ENCODE results near the gene ERICH3. TPM values are rescaled to one million over a fixed set of nuclear protein-coding genes. Genes with fewer than 3 reads are reported as not detected.
A peak's percentile ranks its signal among the peaks of the same experiment; 100 is the strongest.

ERICH3 gene
- total RNA-seq (2014; rRNA removed; shearing (Covaris generic); ENCODE audit: low replicate concordance), result not detected in 2 replicates

- no peak for DNase-seq (ENCODE audit: low read depth)
- in situ Hi-C loops (cut with HindIII; ENCODE audit: low pct_unique_long_range_greater_than_20kb, low sequenced_read_pairs), result no loop called here
Observed at GRCh38 chr1:74673351-74674111, at the start of gene ERICH3. Gene ERICH3 (minus strand): TSS chr1:74673792. CDS start chr1:74673519, 273 bp downstream.

- in situ Hi-C loops (cut with HindIII; ENCODE audit: low pct_unique_long_range_greater_than_20kb, low sequenced_read_pairs), result no loop called here
- DNase-seq (ENCODE audit: low read depth), result no peak
Observed at GRCh38 chr1:74717626-74718025, 44.0 kb upstream of the ERICH3 start.

GRCh38 chr1:74716822-74717221 is 43.2 kb upstream of the ERICH3 start:
- no peak for DNase-seq (ENCODE audit: low read depth)
- in situ Hi-C loops (cut with HindIII; ENCODE audit: low pct_unique_long_range_greater_than_20kb, low sequenced_read_pairs), result no loop called here

- in situ Hi-C loops (cut with HindIII; ENCODE audit: low pct_unique_long_range_greater_than_20kb, low sequenced_read_pairs), result no loop called here
- DNase-seq (ENCODE audit: low read depth), result no peak
Observed at GRCh38 chr1:74715806-74716205, 42.2 kb upstream of the ERICH3 start.

GRCh38 chr1:74715236-74715502 is 41.6 kb upstream of the ERICH3 start:
- in situ Hi-C loops (cut with HindIII; ENCODE audit: low pct_unique_long_range_greater_than_20kb, low sequenced_read_pairs), result no loop called here
- DNase-seq (ENCODE audit: low read depth), result no peak

GRCh38 chr1:74714429-74715235 is 41.0 kb upstream of the ERICH3 start:
- DNase-seq (ENCODE audit: low read depth), result no peak
- in situ Hi-C loops (cut with HindIII; ENCODE audit: low pct_unique_long_range_greater_than_20kb, low sequenced_read_pairs), result no loop called here

- DNase-seq (ENCODE audit: low read depth), result no peak
- in situ Hi-C loops (cut with HindIII; ENCODE audit: low pct_unique_long_range_greater_than_20kb, low sequenced_read_pairs), result no loop called here
Observed at GRCh38 chr1:74713849-74714248, 40.3 kb upstream of the ERICH3 start.

- in situ Hi-C loops (cut with HindIII; ENCODE audit: low pct_unique_long_range_greater_than_20kb, low sequenced_read_pairs), result no loop called here
- DNase-seq (ENCODE audit: low read depth), result no peak
Observed at GRCh38 chr1:74712881-74713280, 39.3 kb upstream of the ERICH3 start.

GRCh38 chr1:74703386-74704182 is 30.0 kb upstream of the ERICH3 start:
- in situ Hi-C loops (cut with HindIII; ENCODE audit: low pct_unique_long_range_greater_than_20kb, low sequenced_read_pairs), result no loop called here

GRCh38 chr1:74699331-74699730 is 25.7 kb upstream of the ERICH3 start:
- no peak for DNase-seq (ENCODE audit: low read depth)
- in situ Hi-C loops (cut with HindIII; ENCODE audit: low pct_unique_long_range_greater_than_20kb, low sequenced_read_pairs), result no loop called here

More at GRCh38 chr1:74703386-74704182, 30.0 kb upstream of the ERICH3 start:
- DNase-seq (ENCODE audit: low read depth), result no peak

- no peak for DNase-seq (ENCODE audit: low read depth)
- in situ Hi-C loops (cut with HindIII; ENCODE audit: low pct_unique_long_range_greater_than_20kb, low sequenced_read_pairs), result no loop called here
Observed at GRCh38 chr1:74697832-74698231, 24.2 kb upstream of the ERICH3 start.

- in situ Hi-C loops (cut with HindIII; ENCODE audit: low pct_unique_long_range_greater_than_20kb, low sequenced_read_pairs), result no loop called here
- peak; percentile 2 for DNase-seq (ENCODE audit: low read depth)
Observed at GRCh38 chr1:74693473-74693872, 19.9 kb upstream of the ERICH3 start.

- no peak for DNase-seq (ENCODE audit: low read depth)
- in situ Hi-C loops (cut with HindIII; ENCODE audit: low pct_unique_long_range_greater_than_20kb, low sequenced_read_pairs), result no loop called here
Observed at GRCh38 chr1:74690909-74691308, 17.3 kb upstream of the ERICH3 start.

GRCh38 chr1:74690364-74690696 is 16.7 kb upstream of the ERICH3 start:
- in situ Hi-C loops (cut with HindIII; ENCODE audit: low pct_unique_long_range_greater_than_20kb, low sequenced_read_pairs), result no loop called here

GRCh38 chr1:74689621-74690363 is 16.2 kb upstream of the ERICH3 start:
- peak; percentile 40 for DNase-seq (ENCODE audit: low read depth)
- in situ Hi-C loops (cut with HindIII; ENCODE audit: low pct_unique_long_range_greater_than_20kb, low sequenced_read_pairs), result no loop called here

More at GRCh38 chr1:74690364-74690696, 16.7 kb upstream of the ERICH3 start:
- DNase-seq (ENCODE audit: low read depth), result no peak

GRCh38 chr1:74686928-74687327 is 13.3 kb upstream of the ERICH3 start:
- in situ Hi-C loops (cut with HindIII; ENCODE audit: low pct_unique_long_range_greater_than_20kb, low sequenced_read_pairs), result no loop called here
- no peak for DNase-seq (ENCODE audit: low read depth)

- in situ Hi-C loops (cut with HindIII; ENCODE audit: low pct_unique_long_range_greater_than_20kb, low sequenced_read_pairs), result no loop called here
- no peak for DNase-seq (ENCODE audit: low read depth)
Observed at GRCh38 chr1:74684301-74684700, 10.7 kb upstream of the ERICH3 start.

- no peak for DNase-seq (ENCODE audit: low read depth)
- in situ Hi-C loops (cut with HindIII; ENCODE audit: low pct_unique_long_range_greater_than_20kb, low sequenced_read_pairs), result no loop called here
Observed at GRCh38 chr1:74683656-74684055, 10.1 kb upstream of the ERICH3 start.
